H7 (cell line): ENCODE measurements around the gene RNF4. TPM values are rescaled to one million over a fixed set of nuclear protein-coding genes. Genes with fewer than 3 reads are reported as not detected.
"Not testable (repeated sequence)": the region's sequence is repeated elsewhere in the genome, so short reads cannot be mapped to it uniquely, and the experiment has no call there.

Experiments used
- DNase-seq: peaks from one replicate; pipeline ENCODE4 v3.0.0; 2012
- H3K27me3 ChIP-seq: 2 replicates; pipeline ENCODE4 v1.6.0; 2011; ENCODE audit warnings: mild to moderate bottlenecking, low read length; ENCODE audit not compliant: control insufficient read depth, insufficient read depth
- H3K36me3 ChIP-seq: replicated peaks from 2 replicates; pipeline ENCODE4 v1.5.1; 2011; ENCODE audit warnings: low read length; ENCODE audit not compliant: control insufficient read depth, insufficient read depth
- H3K4me3 ChIP-seq: 2 replicates; pipeline ENCODE4 v1.5.1; 2011; ENCODE audit warnings: low read depth, mild to moderate bottlenecking, control low read depth, low read length, moderate library complexity; ENCODE audit not compliant: insufficient read depth
- total RNA-seq: library from RNA; depleted of rRNA; stranded (reverse); fragments of >200 nt; shearing (Covaris generic); gene quantifications from 2 replicates; pipeline ENCODE4 v1.2.3, GENCODE V29; 2014

The RNF4 gene
- total RNA-seq, 1 experiment from 2014 or later = 79.6 TPM

DNA sequence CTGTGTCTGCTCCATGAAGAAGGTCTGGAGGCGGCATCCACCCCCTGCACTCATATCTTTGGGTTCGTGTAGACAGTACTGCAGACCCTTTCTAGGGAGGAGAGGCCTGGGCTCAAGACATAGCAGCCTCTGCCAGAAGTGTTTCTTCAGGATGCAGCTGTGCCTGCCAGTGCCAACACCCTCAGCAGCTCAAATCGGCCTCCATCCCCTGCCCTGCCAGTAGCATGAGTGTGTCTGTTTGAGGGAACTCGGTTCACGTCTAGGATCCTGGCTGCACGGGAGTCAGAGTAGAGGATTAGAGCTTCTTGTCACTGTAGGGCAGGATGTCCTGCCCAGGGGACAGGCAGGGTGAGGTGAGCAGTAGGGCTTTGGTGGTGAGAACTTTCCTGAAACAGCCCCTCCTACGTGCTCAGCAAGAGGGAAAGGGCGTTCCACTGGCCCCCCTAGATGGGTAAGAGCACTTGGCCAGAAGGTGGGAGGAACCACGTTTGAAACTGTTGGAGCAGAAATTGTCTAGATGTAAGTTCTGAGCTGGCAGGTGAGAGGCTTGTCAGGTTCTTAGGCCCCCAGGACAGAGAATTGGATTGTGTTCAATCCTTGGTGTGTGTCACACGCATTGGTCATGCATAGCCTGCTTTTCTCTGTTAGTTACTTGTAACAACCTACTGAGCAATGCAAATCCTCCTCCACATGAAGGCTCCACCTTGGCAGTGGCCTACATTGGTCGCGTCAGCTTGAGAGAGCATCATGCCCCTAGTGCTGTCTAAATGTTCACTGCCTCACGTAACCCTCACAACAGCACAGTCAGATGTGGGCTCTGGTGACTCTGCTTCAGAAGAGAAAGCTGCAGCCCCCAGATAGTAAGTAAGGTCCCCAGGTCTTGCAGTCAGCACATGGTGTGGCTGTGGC is 41.7 kb downstream of the RNF4 start:
- DNase-seq = no peak
- Histone ChIP-seq H3K36me3 (peaks cover 48% of the 10 kb centered on the region), H3K27me3 (no peaks in the 10 kb centered on the region), H3K4me3 (no peak overlapping the region)

- peaks cover 46% of the 10 kb centered on the region for H3K36me3 ChIP-seq
- H3K4me3 ChIP-seq = no peak overlapping the region
- H3K27me3 ChIP-seq = no peaks in the 10 kb centered on the region
- no peak for DNase-seq
Measured at GRCh38 chr4:2511645-2512131, 42.8 kb downstream of the RNF4 start.

GRCh38 chr4:2512396-2513135 is 43.7 kb downstream of the RNF4 start:
- H3K27me3 ChIP-seq = no peaks in the 10 kb centered on the region
- no peak for DNase-seq
- no peak overlapping the region for H3K4me3 ChIP-seq
- peaks cover 46% of the 10 kb centered on the region for H3K36me3 ChIP-seq

DNA sequence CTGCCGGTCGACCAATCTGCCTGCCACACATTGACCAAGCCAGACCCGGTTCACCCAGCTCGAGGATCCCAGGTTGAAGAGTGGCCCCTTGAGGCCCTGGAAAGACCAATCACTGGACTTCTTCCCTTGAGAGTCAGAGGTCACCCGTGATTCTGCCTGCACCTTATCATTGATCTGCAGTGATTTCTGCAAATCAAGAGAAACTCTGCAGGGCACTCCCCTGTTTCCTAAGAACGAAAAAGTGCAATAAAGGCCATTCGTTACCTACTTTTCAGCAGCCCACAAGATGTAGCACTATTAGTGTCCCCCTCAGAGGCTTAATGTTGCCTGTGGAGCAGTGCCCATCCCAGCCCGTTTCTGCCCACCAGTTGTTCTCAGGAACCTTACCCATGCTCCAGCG is 45.3 kb downstream of the RNF4 start:
- DNase-seq, H3K27me3 ChIP-seq, H3K4me3 ChIP-seq: not testable (repeated sequence)
- H3K36me3 ChIP-seq = peaks cover 42% of the 10 kb centered on the region

DNA sequence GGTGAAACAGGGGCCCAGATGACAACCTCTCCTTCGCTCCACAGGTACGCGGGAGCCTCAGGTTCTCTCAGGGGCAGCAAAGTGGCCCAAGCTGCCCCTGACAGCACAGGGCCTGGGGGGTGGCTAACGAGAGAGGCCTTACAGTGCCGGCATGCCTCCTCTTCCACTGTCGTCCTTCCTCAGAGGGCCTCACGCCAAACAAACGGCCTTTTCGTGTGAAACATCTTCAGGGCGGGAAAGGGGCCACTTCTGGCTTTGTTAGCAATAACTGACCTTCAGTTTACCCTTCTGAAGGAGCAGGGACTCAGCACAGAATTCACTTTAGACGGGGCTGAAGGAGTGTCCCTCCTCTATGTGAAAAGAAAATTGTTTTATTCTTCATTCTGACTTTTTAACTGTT is 46.0 kb downstream of the RNF4 start:
- H3K4me3 ChIP-seq, H3K27me3 ChIP-seq, DNase-seq: not testable (repeated sequence)
- peaks cover 36% of the 10 kb centered on the region for H3K36me3 ChIP-seq

- H3K4me3 ChIP-seq = no peak overlapping the region
- no peaks in the 10 kb centered on the region for H3K27me3 ChIP-seq
- peaks cover 26% of the 10 kb centered on the region for H3K36me3 ChIP-seq
- DNase-seq = peak; percentile 15
Measured at GRCh38 chr4:2515830-2516550, 47.1 kb downstream of the RNF4 start.

GRCh38 chr4:2516635-2517034 is 47.7 kb downstream of the RNF4 start:
- DNase-seq = peak; percentile 22
- Histone ChIP-seq H3K36me3 (peaks cover 24% of the 10 kb centered on the region), H3K27me3 (no peaks in the 10 kb centered on the region), H3K4me3 (no peak overlapping the region)

DNA sequence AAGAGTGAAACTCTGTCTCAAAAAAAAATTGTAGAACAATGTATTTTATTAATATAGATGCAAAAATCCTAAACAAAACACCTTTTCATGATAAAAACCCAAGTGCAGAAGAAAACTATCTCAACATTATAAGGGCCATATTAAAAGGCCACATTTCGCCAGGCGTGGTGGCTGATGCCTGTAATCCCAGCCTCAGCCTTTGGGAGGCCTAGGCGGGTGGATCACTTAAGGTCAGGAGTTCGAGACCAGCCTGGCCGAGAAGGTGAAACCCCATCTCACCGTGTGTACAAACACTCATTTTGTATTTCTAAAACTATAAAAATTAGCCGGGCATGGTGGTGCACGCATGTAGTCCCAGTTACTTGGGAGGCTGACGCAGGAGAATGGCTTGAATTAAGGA is 57.7 kb downstream of the RNF4 start:
- DNase-seq = no peak
- Histone ChIP-seq H3K4me3 (no peak overlapping the region), H3K36me3 (no peaks in the 10 kb centered on the region), H3K27me3 (no peaks in the 10 kb centered on the region)

- H3K27me3 ChIP-seq = no peaks in the 10 kb centered on the region
- peak overlapping the region; percentile 95 for H3K4me3 ChIP-seq
- peak; percentile 53 for DNase-seq
- H3K36me3 ChIP-seq = no peaks in the 10 kb centered on the region
Measured at GRCh38 chr4:2534904-2535375, 66.0 kb downstream of the RNF4 start.

GRCh38 chr4:2535376-2536192 is 66.7 kb downstream of the RNF4 start:
- Histone ChIP-seq H3K36me3 (no peaks in the 10 kb centered on the region), H3K4me3 (peak overlapping the region; percentile 95), H3K27me3 (no peaks in the 10 kb centered on the region)
- DNase-seq = peak; percentile 87

DNA sequence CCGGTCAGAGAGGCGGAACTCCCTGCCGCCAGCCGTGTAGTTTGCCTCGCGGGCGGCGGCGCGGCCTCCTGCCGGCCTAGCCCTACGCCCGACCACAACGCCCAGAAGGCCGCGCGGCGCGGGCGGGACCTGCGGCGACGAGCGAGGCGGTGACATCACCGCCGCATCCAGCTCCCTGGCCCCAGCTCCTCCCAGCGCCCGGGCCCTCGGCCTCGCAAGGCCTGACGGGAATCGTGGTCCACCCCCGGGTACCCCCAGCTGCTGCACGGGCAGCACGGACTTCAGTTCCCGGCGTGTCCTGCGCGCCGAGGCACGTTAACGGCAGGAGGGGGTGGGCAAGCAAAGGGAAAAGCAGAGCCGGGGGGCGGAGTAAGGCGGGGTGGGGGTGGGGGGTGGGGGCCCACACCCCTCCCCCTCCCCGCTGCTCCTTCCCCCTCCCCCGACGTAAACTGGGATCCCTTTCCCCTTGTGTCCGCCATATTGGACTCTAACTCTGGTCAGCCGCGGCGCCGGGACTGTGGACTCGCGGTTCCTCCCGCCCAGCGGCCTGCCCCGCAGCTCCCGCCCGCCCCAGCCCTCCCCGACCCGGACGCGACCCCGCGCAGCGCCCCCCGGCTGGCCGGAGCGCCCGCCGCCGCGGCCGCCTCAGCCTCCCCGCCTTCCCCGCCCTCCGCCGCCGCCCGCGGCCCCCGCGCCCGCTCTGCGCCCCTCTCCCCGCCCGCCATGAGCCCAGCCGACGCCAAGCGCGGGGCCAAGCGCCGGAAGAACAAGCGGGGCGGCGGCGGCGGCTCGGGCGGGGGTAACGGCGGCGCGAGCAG is 67.5 kb downstream of the RNF4 start, which contains the start of gene FAM193A:
FAM193A (plus strand) TSS at position 455 of the 818 bp plus-strand sequence; CDS start at position 724, 269 bp downstream.
- peak; percentile 99 for DNase-seq
- Histone ChIP-seq H3K36me3 (no peaks in the 10 kb centered on the region), H3K27me3 (no peaks in the 10 kb centered on the region), H3K4me3 (peak within 1 kb of the TSS; percentile 95)

DNA sequence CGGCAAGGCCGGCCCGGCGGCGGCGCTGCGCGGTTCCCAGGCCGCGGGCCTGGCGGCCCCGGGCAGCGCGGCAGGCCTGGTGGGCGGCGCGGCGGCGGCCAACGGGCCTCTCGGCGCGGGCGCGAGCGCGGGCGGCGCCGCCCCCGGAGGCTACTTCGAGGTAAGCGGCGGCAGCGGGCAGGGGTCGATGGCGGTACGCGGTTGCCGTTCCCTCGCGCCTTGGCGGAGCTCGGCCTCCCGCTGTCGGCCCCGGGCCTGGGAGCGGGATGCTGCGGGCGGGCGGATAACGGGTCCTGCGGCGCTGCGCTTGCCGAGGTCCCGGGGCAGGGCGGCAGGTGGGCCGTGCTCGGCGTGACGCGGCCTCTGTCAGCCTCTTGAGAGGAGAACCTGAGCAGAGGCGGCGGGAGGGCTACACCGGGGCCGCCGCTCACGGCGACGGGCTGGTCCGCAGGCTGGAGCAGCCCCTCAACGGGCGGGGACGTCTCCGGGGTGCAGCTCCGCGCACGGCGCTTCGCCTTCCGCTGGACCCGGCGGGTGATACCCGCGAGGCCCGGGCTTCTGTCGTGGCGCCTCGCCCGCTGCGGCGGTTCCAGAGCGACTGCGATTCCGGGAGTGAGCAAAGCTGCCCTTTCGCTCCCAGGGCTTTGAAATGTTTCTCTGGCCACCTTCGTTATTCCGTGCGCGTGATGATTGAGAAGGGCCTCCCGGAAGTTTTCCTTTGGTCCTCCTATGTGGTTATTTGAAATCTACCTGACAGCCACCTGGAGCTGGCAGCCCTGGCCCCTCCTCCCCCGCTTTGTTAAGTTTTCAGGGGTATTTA is 68.3 kb downstream of the RNF4 start:
- Histone ChIP-seq H3K4me3 (peak overlapping the region; percentile 91), H3K36me3 (no peaks in the 10 kb centered on the region), H3K27me3 (no peaks in the 10 kb centered on the region)
- peak; percentile 78 for DNase-seq
